GM18870 (cell line): ENCODE results near the gene ATP2B1.
"Not testable (repeated sequence)": the region's sequence is repeated elsewhere in the genome, so short reads cannot be mapped to it uniquely, and the experiment has no call there.

Experiments
- ATAC-seq: cut with Tn5 transposase; IDR thresholded peaks from one replicate; pipeline ENCODE4 v1.9.1; 2021; ENCODE audit warnings: moderate library complexity; ENCODE audit not compliant: unreplicated experiment

Gene ATP2B1

DNA sequence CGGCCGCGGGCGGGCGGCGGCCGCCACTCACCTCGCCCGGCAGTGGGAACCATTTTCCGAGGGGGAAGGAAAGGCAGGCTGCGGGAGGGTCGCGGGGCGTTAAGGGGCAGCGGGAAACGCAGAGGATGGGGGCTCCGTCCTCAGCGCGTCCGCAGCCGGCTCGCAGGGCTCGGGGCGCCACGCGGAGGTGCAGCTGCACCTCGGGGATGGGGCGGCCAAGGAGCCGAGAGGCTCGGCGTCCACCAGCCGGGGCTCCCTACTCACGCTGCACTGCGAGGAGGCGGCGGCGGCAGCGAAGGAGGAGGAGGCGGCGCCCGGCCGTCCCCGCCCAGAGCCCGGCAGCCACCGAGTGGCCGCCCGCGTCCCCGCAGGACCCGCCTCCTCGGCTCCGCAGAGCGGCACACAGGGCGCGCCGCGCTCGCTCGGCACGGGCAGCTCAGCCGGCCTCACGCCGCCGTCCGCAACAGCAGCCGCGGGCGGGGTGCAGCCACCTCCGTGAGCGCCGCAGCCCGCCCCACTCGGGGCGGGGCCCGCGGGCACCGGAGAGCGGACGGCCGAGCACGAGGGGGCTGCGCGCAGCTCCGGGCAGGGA is at the start of gene ATP2B1:
ATP2B1 (minus strand) TSS at position 274 of the 592 bp plus-strand sequence. CDS start 52,952 bp downstream, outside the sequence.
- peak; percentile 40 for ATAC-seq

DNA sequence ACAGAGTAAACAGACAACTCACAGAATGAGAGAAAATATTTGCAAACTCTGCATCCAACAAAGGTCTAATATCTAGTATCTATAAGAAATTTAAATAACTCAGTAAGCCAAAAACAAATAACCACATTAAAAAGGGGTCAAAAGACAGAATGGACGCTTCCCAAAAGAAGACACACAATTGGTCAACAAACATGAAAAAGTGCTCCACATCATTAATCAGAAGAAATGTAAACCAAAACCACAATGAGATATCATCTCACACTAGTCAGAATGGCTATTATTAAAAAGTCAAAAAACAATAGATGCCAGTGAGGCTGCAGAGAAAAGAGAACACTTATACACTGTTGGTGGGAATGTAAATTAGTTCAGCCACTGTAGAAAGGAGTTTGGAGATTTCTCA is 49.3 kb upstream of the ATP2B1 start:
- ATAC-seq, result not testable (repeated sequence)

DNA sequence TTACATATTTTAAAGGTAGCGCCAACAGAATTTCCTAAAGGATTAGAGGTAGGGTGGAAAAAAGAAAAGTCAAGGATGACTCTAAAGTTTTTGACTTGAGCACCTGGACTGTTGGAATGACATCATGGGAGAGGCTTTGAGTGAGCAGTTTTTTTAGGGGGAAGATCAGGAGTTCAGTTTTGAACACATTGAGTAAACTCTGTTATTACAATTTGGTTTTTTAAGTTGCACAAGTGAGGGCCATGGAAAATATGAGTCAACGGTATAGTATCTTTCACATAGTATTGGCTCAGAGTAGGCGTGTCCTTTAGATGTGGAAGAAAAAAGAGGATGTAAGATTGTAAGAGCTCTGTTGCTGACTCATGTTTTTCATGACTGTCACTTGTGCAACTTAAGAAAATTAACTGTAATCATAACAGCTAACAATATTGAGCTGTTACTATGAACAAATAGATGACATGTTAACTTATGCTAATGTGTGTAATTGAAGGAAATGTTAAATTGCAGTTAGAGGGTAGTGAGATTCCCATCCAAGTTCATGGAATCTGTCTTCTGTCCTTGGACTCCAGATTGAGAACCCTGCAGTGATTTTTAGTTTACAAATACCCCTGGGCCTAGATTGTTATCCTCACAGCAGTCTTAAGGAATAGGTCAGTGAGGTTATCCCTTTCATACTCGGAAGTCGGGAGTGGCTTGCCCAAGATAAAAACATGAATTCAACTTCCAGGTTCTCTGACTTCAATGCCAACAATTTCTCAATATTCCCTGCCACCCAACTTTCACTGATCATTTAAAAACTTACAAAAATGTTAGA is 48.2 kb upstream of the ATP2B1 start:
- peak; percentile 96 for ATAC-seq

DNA sequence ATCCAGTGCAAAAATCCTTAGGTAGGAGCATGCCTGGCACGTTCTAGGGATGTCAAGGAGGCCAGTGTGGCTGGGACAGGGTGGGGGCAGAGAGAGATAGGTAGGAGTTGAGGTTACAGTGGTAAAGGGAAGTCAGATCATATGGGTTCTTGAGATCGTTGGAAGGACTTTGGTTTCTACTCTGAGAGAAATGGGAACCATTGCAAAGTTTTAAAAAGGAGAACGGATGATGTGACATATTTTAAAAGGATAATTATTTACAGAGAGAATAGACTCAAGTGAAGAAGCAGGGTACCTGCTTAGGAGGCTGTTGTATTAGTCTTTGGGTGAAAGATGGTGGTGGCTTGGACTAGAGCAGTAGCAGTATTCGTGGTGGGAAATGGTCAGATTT is 47.6 kb upstream of the ATP2B1 start:
- peak; percentile 12 for ATAC-seq

DNA sequence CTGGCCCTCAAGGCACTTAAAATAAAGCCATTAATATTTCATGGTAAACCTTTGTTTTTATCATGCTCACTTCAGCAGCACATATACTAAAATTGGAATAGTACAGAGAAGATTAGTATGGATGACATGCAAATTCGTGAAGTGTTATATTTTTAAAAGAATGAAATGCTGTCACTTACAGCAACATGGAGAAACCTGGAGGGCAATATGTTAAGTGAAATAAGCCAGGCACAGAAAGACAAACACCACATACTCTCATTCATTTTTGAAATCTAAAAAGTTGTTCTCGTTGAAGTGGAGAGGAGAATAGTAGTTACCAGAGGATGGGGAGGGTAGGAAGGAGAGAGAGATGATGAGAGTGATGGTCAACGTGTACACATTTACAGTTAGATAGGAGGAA is 45.4 kb upstream of the ATP2B1 start:
- ATAC-seq, result no peak

DNA sequence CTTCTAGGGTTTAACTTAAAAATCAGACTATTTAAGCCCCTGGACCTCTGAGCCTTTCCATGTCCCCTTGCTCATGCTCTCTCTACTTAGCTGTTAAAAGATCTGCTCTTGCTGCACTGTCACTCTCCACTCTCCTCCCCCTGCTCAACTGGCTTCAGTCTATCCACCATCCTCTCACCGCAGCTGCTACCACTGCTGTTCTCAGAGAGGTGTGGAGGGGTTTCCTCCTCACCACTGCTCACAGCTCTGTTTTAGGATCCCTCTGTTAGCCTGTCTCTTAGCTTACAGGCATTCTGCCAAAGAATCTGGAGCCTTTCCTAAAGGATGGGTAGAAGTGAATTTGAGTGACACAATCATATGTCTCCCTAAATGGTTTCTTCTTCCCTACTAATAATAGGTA is 43.7 kb upstream of the ATP2B1 start:
- ATAC-seq, result peak; percentile 33

DNA sequence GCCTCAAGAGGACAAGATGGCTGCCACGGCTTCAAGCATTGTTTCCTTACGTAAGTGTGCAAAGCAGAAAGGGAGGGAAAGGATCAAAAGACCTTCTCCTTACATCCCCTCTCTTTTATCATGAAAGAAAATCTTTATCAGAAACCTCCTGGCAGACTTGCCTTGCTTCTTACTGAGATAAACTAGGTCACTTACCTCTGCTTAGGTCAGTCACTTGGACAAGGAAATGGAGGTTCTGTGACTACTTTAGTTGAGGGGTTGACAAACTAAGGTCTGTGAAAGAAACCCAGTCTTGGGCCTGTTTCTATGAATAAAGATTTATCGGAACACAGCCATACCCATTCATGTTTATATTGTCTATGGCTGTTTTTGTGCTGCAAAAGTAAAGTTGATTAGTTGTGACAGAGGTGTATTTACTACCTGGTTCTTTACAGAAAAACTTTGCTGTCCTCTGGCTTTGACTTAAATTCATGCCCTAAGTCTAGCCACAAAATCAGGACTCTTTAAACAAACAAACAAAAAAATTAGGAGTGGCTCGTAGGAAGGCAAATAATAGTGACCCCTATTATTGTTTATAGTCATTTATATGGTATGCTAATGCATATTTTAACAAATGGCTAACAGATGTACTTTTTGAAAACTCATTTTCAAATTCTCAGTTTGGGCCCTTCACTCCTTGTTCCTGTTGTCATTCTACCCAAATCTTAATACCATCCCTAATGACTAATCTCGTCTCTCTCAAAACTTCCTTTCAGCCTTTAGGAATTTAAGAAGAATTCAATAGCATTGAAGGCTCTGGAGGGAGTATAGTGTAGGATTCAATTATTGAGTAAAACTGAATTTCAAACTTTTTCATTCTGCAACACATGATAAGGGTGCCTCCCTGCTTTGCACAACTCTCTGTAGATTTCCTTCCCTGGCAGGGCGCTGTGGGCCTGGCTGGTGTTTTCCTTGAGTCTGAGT is 42.0 kb upstream of the ATP2B1 start:
- ATAC-seq, result no peak

DNA sequence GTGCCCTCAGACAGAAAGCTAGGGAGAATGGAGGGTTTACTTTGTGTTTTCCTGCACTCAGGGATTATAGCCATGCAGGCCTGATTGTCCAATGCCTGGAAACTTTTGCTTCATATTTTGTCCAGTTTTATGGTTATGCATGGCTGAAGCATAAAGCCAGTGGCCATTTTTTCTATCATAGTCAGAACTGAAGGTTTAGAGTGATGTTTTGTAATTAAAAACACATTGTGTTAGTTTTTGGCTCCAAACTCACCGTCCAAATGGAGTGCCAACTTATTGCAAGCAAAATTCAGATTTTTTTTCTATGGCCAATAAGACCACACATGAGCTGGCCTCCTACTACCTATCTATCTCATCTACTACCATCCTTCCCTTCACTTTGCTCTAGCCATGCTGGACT is 40.2 kb upstream of the ATP2B1 start:
- ATAC-seq, result no peak

DNA sequence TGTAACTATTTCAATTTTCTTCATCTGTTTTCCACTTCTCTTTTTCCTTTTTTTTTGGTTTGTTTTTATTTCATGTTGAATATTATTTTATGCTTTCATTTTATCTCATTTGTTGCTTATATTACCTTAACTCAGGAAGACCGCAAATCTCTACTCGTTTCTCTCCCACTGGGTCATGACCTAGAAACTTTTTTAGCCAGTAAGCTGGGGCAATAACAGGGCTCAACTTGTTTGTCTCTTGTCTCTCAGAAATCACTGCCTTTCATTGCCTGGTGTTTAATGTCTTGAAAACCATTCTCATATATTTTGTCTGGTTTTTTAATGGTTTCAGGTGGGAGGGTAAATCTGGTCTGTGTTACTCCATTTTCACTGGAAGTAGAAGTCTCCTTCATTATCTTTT is 36.6 kb upstream of the ATP2B1 start:
- no peak for ATAC-seq

DNA sequence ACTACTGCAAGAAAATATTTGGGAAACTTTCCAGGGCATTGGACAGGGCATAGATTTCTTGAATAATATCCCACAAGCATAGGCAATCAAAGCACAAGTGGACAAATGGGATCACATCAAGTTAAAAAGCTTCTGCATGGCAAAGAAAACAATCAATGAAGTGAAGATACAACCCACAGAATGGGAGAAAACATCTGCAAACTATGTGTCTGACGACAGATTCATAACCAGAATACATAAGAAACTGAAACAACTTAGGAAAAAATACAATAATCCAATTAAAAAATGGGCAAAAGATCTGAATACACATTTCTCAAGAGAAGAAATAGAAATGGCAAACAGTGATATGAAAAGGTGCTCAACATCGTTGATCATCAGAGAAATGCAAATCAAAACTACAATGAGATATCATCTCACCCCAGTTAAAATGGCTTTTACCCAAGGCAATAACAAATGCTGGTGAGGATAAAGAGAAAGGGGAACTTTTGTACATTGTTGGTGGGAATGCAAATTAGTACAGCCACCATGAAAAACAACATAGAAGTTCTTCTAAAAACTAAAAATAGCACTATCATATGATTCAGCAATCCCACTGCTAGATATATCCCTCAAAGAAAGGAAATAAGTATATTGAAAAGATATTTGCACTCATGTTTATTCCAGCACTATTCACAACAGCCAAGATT is 33.8 kb upstream of the ATP2B1 start:
- no peak for ATAC-seq

DNA sequence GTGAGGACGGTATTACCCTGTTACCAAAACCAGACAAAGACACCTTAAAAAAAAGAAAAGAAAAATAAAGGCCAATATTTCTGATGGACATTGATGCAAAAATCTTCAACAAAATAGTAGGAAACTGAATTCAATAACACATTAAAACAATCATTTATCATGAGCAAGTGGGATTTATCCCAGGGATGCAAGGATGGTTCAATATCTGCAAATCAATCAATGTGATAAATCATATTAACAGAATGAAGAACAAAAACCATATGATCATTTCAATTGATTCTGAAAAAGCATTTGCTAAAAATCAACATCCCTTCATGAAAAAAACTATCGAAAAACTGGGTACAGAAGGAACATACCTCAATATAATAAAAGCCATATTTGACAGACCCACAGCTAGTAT is 32.3 kb upstream of the ATP2B1 start:
- no peak for ATAC-seq

DNA sequence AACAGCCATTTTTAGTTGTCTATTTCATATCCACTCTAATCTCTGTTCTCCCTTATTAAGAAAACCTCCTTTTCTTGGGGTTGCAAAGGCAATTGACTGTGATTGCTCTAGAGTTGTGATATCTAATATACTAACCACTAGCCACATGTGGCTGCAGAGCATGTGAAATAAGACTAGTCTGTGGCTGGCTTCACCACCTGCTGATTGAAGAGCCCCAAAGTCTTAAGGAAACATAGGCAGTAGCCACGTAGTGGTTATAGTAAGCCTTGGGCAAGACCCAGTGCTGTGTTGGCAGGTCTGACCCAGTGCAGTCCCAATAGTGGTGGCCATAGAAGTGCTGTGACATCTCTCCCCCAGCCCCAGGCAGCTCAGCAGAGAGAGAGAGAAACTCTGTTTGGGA is 28.4 kb upstream of the ATP2B1 start:
- ATAC-seq, result no peak

DNA sequence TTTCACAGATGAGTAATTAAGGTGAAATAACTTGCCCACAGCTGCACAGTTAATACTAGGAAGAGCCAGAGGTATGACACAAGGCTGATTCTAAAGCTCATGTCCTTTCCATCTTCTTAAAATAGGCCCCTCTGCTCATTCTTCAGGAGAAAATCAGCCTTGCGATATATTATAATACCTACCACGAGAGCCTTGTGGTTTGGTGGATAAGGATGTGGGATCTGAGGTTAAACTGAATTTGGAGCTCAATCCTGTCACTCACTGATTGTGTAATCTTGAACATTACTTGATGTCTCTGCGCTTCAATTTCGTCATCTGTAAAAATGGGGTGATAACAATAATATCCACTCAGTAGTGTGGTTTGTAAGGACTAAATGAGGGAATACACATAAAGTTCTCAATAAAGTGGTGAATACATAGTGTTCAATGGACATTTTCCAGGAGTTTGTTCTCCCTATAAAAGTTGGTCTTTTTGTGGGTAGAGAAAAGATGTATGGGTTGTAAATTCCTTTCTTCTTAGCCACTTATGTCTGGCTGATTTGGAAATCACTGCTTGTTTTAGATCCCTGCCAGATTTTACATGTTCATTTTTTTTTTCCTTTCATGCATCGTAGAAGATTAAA is 25.1 kb upstream of the ATP2B1 start:
- no peak for ATAC-seq

DNA sequence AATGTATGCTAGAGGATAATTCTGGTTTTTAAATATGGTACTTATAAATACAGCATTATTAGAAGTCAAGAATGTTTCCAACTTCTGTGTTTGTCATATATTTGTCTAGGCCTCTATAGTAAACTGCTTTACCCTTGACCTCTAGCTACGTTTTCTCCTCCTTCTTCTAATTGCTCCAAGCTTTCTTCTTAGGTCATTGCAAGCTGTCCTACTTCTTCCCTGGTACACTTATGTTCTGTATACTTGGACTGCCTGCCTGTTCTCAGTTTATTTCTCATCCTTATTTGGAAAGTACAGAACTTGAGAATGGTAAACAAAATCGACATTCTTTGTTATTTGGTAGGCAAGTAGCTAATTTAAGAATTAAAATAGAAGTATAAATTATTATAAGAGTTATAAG is 23.9 kb upstream of the ATP2B1 start:
- ATAC-seq, result no peak

DNA sequence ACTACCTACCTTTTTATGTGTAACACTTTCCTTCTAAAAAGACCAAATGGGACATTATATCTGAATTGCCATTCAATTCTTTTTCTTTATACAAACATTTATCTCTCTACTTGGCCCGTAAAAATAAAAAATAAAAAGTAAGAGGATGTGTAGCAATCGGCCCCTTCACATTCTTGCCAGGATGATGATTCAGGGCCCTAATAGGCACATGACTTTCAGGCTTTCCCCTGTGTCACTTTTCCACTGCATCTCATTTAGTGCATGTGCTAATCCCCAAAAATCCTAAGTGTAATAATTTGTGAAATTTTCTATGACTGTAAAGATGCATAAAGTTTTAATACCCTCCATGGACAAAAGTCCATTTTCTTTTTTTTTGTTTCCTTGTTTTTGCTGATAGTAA is 23.0 kb upstream of the ATP2B1 start:
- ATAC-seq, result no peak

DNA sequence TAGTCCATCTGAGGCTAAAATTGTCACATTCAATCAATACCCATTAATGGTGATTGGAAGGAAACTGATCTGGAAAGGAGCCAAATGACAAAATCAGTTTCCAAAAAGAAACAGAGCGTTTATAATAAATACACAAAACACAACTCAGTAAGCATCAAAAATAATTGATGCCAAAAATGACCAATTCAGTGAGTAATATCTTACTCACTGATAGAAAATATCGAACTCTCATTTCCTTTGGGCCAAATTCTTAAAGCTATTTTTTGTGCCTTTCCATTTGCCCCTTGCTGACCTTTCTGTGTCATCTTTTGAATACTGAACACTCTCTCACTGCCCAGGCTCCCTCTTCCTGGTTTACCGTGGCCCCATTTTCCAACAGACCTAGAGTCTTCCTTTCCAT is 22.5 kb upstream of the ATP2B1 start:
- ATAC-seq, result no peak

DNA sequence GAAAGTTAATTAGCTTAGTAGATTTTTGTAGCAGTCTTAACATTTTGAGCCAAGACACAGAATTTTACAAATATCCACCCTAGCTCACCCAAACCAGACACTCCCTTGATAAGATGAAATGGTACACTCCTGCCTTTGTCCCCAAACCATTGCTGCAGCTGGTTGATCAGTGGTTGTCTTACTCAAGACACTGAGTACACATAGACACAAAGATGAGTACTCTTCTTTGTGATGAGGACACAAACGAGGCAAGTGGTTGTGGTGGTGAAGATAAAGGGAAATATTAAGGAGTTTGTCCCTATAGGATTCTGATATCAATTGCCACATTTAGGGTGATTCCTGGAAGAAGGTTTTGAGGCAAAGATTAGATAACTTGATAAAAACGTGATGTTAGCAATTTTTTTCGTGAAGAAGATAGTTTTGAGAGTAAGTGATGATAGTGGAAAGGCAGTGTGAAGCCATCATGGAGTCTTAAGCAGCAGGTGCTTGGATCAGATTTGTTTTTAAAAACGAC is 21.4 kb upstream of the ATP2B1 start:
- ATAC-seq, result no peak

DNA sequence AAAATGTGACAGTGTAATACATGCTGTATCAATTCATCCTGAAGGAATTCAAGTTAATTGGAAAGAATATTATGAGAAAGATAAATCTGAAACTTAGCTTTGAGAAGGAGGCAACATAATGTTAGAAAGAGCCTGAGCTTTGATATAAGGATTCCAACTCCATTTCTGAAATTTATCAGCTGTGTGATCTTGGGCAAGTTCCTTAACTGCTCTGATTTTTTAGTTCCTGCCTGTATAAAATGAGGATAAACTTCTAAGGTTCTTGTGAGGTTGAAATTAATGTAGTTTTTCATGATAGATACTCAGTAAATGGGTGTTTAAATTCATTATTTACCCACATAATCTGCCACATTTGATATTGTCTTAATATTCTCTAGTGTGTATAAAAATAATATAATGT is 14.6 kb upstream of the ATP2B1 start:
- ATAC-seq, result no peak

DNA sequence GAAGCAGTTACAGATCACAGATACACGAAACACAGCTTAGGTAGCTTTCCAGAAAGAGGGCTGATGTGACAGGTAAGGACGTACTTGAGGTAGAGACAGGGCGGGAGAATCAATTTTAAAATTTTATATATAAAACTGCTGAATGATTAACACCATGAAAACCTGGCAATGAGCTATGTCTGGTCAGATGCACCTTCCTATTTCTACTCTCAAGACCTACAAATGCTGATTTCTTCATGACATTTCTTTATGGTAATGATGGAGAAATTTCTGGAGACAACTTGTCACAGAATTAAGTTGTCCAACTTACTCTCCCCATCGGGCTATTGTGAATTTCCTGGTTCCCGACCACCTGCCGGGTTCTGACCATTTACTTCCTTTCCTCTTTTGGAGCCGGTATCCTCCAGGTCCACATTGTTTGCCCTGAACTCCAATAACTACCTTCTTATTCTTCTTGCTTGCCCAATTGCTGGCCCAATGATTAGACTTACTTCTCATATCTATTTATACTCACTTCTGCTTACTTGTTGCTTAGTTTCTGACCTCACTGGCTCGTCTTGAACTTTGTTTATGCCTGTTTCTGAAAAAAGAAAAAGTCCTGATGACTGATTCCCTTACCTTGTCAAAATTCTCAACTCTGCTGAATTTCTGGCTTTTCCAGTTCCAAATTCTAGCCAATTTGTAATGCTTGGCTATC is 12.8 kb upstream of the ATP2B1 start:
- peak; percentile 99 for ATAC-seq
